ENCODE data around the gene MUCL3. TPM values are rescaled to one million over a fixed set of nuclear protein-coding genes. Genes with fewer than 3 reads are reported as not detected.
"Not testable (repeated sequence)": the region's sequence is repeated elsewhere in the genome, so short reads cannot be mapped to it uniquely, and the experiment has no call there.

Gene MUCL3
- total RNA-seq, 1 donor from 2014 or later, result not detected

GRCh38 chr6:30908700-30909099 is 32.1 kb upstream of the MUCL3 start:
- intact Hi-C loops (cut with micrococcal nuclease), result loop anchor here (1.0 kb wide), 1 partner anchor 289 kb away; no protein-coding TSS in a partner anchor

- intact Hi-C loops (cut with micrococcal nuclease), result loop anchor here (10.0 kb wide), 1 partner anchor 236 kb away; the partner anchor contains the start of gene DHX16
Measured at GRCh38 chr6:30910473-30910872, 30.3 kb upstream of the MUCL3 start.

- intact Hi-C loops (cut with micrococcal nuclease), result loop anchor here (10.0 kb wide), 1 partner anchor 238 kb away; the partner anchor contains the start of gene DHX16
Measured at GRCh38 chr6:30912746-30913520, 27.8 kb upstream of the MUCL3 start.

GRCh38 chr6:30913721-30914075 is 27.1 kb upstream of the MUCL3 start:
- intact Hi-C loops (cut with micrococcal nuclease), result loop anchor here (2.0 to 10.0 kb wide), 3 partner anchors 165 to 239 kb away; partner anchors contain the start of gene DHX16

- intact Hi-C loops (cut with micrococcal nuclease), result loop anchor here (2.0 to 10.0 kb wide), 3 partner anchors 165 to 239 kb away; partner anchors contain the start of gene DHX16
Measured at GRCh38 chr6:30914076-30914853, 26.5 kb upstream of the MUCL3 start, which contains the start of gene VARS2. Gene VARS2, plus strand, starts transcription at chr6:30914238. Its CDS starts 599 bp downstream, at chr6:30914837.

GRCh38 chr6:30914854-30915590 is 25.8 kb upstream of the MUCL3 start:
- intact Hi-C loops (cut with micrococcal nuclease), result loop anchor here (1.0 to 10.0 kb wide), 6 partner anchors 87 to 240 kb away; partner anchors contain the start of gene DHX16

- intact Hi-C loops (cut with micrococcal nuclease), result loop anchor here (1.0 to 10.0 kb wide), 6 partner anchors 87 to 241 kb away; partner anchors contain the start of gene DHX16
Measured at GRCh38 chr6:30915591-30915946, 25.2 kb upstream of the MUCL3 start.

GRCh38 chr6:30917041-30917440 is 23.7 kb upstream of the MUCL3 start:
- intact Hi-C loops (cut with micrococcal nuclease), result loop anchor here (5.0 to 10.0 kb wide), 2 partner anchors 150 to 242 kb away; partner anchors contain the start of gene DHX16

GRCh38 chr6:30917487-30917886 is 23.3 kb upstream of the MUCL3 start:
- intact Hi-C loops (cut with micrococcal nuclease), result loop anchor here (5.0 to 10.0 kb wide), 2 partner anchors 150 to 243 kb away; partner anchors contain the start of gene DHX16

- intact Hi-C loops (cut with micrococcal nuclease), result loop anchor here (5.0 to 10.0 kb wide), 2 partner anchors 149 to 244 kb away; partner anchors contain the start of gene DHX16
Measured at GRCh38 chr6:30918670-30919069, 22.1 kb upstream of the MUCL3 start.

GRCh38 chr6:30922447-30922852 is 18.3 kb upstream of the MUCL3 start:
- intact Hi-C loops (cut with micrococcal nuclease), result no loop called here

GRCh38 chr6:30924040-30924627 is 16.6 kb upstream of the MUCL3 start:
- intact Hi-C loops (cut with micrococcal nuclease), result not testable (repeated sequence)

GRCh38 chr6:30926644-30927043 is 14.1 kb upstream of the MUCL3 start:
- intact Hi-C loops (cut with micrococcal nuclease), result no loop called here

- intact Hi-C loops (cut with micrococcal nuclease), result not testable (repeated sequence)
Measured at GRCh38 chr6:30927080-30927479, 13.7 kb upstream of the MUCL3 start.

- intact Hi-C loops (cut with micrococcal nuclease), result no loop called here
Measured at GRCh38 chr6:30928677-30929076, 12.1 kb upstream of the MUCL3 start.

GRCh38 chr6:30930506-30930905 is 10.3 kb upstream of the MUCL3 start:
- intact Hi-C loops (cut with micrococcal nuclease), result no loop called here

GRCh38 chr6:30931272-30931671 is 9.5 kb upstream of the MUCL3 start:
- intact Hi-C loops (cut with micrococcal nuclease), result no loop called here

- intact Hi-C loops (cut with micrococcal nuclease), result no loop called here
Measured at GRCh38 chr6:30931969-30932645, 8.7 kb upstream of the MUCL3 start, which contains the start of gene SFTA2. Gene SFTA2, minus strand, starts transcription at chr6:30932170. Its CDS starts 74 bp downstream, at chr6:30932096.

- intact Hi-C loops (cut with micrococcal nuclease), result no loop called here
Measured at GRCh38 chr6:30932665-30933365, 8.0 kb upstream of the MUCL3 start.
